GM12878 (cell line): Measurements from ENCODE around the gene TNFSF8. TPM values are rescaled to one million over a fixed set of nuclear protein-coding genes. Genes with fewer than 3 reads are reported as not detected.

Experiments used
- ATAC-seq: fragments of 200-7000 bp; cut with Tn5 transposase; 3 replicates; pipeline ENCODE4 v1.9.1; 2020; ENCODE audit warnings: mild to moderate bottlenecking, moderate library complexity
- BruUV-seq: library from RNA; stranded (reverse); fragments of 400-500 nt; replicated peaks from 2 replicates; lab custom pipeline; 2021; lab: Mats Ljungman, UMichigan
- CTCF ChIA-PET: fragments of 300-600 bp; sonication (Branson Sonifier 250); formaldehyde crosslinking; extraction: SDS; loops from one replicate; lab custom pipeline; 2021; ENCODE audit warnings: inconsistent platforms; lab: Yijun Ruan, JAX
- POLR2A ChIA-PET: fragments of 350-600 bp; formaldehyde crosslinking; extraction: SDS; loops from one replicate; lab custom pipeline; 2021; ENCODE audit warnings: inconsistent platforms; lab: Charles Lee
- RAD21 ChIA-PET: fragments of 300-600 bp; sonication (Branson Sonifier 250); formaldehyde crosslinking; loops from one replicate; lab custom pipeline; 2023; ENCODE audit warnings: antibody characterized with exemption; ENCODE audit not compliant: unreplicated experiment; lab: Charles Lee
- SMC1A ChIA-PET: fragments of 300-600 bp; sonication (Branson Sonifier 250); formaldehyde crosslinking; loops from one replicate; lab custom pipeline; 2023; ENCODE audit not compliant: unreplicated experiment, uncharacterized antibody; lab: Charles Lee
- DNase-seq: peaks from one replicate; pipeline ENCODE4 v3.0.0-alpha.2; 2011; ENCODE audit warnings: low read depth, low spot score
- FAIRE-seq: peaks from 3 replicates; lab custom pipeline; 2011; peaks lifted over from hg19 to GRCh38; lab: Jason Lieb, UNC
- H2AFZ ChIP-seq: 2 replicates; pipeline ENCODE4 v1.6.0; 2011; ENCODE audit warnings: low read depth, low read length, control low read depth; ENCODE audit not compliant: control insufficient read depth
- H3K27ac ChIP-seq: 2 replicates; pipeline ENCODE4 v1.5.1; 2011; ENCODE audit warnings: control low read depth; ENCODE audit not compliant: control insufficient read depth, insufficient read depth
- H3K27me3 ChIP-seq, 2 experiments: replicated peaks in 1 of 2; 2 replicates each; pipeline versions ENCODE4 v1.6.0 to v1.6.1; 2011; ENCODE audit warnings: low read length in 1 of 2; ENCODE audit not compliant: control insufficient read depth in 2 of 2, insufficient read depth in 2 of 2
- H3K36me3 ChIP-seq, 2 experiments: 2 replicates each; pipeline ENCODE4 v1.5.1; 2011; ENCODE audit warnings: low read length in 1 of 2; ENCODE audit not compliant: control insufficient read depth in 2 of 2, insufficient read depth in 2 of 2
- H3K4me1 ChIP-seq: 2 replicates; pipeline ENCODE4 v1.6.1; 2011; ENCODE audit warnings: mild to moderate bottlenecking, low read length, moderate library complexity, mixed read lengths; ENCODE audit not compliant: control insufficient read depth, insufficient read depth
- H3K4me2 ChIP-seq: 2 replicates; pipeline ENCODE4 v1.6.0; 2011; ENCODE audit warnings: control low read depth; ENCODE audit not compliant: control insufficient read depth, insufficient read depth
- H3K4me3 ChIP-seq: fragments of 200-600 bp; sonication (generic); 2 replicates; pipeline ENCODE4 v1.5.1; 2016
- H3K79me2 ChIP-seq: 2 replicates; pipeline ENCODE4 v1.6.0; 2011; ENCODE audit warnings: low read length; ENCODE audit not compliant: control insufficient read depth, insufficient read depth
- H3K9ac ChIP-seq: 2 replicates; pipeline ENCODE4 v1.8.0; 2011; ENCODE audit warnings: low read length, control low read depth, mixed read lengths; ENCODE audit not compliant: control insufficient read depth, insufficient read depth
- H3K9me3 ChIP-seq: replicated peaks from 3 replicates; pipeline ENCODE4 v1.5.1; 2011; ENCODE audit warnings: mild to moderate bottlenecking, low read length; ENCODE audit not compliant: control insufficient read depth, insufficient read depth
- H4K20me1 ChIP-seq: 2 replicates; pipeline ENCODE4 v1.6.0; 2011; ENCODE audit not compliant: control insufficient read depth, insufficient read depth
- BACH1 ChIP-seq: fragments of 450-650 bp; IDR thresholded peaks from 2 replicates; pipeline ENCODE4 v1.6.1; 2017; ENCODE audit warnings: mild to moderate bottlenecking, borderline replicate concordance
- CREM ChIP-seq: IDR thresholded peaks from 2 replicates; pipeline ENCODE4 v1.6.1; 2014; ENCODE audit warnings: antibody characterized with exemption, low read depth
- EP300 ChIP-seq, 2 experiments: fragments of 150-350 bp in 1 of 2; IDR thresholded peaks; 2 replicates each; pipeline ENCODE4 v1.6.1; 2011 to 2012; ENCODE audit warnings: low read depth in 2 of 2, low read length in 2 of 2, borderline replicate concordance in 1 of 2, improper control_type of control experiment in 1 of 2, inconsistent platforms in 1 of 2; ENCODE audit not compliant: control insufficient read depth in 1 of 2
- GABPA ChIP-seq: IDR thresholded peaks from 2 replicates; pipeline ENCODE4 v1.6.1; 2014; ENCODE audit warnings: antibody characterized with exemption, low read depth, mild to moderate bottlenecking, inconsistent platforms
- PKNOX1 ChIP-seq: fragments of 450-650 bp; IDR thresholded peaks from 2 replicates; pipeline ENCODE4 v1.6.1; 2016; ENCODE audit warnings: mild to moderate bottlenecking
- RUNX3 ChIP-seq: IDR thresholded peaks from 2 replicates; pipeline ENCODE4 v1.6.1; 2012; ENCODE audit warnings: low read length, inconsistent platforms
- SIN3A ChIP-seq: IDR thresholded peaks from 2 replicates; pipeline ENCODE4 v1.6.1; 2012; ENCODE audit warnings: low read depth, low read length, improper control_type of control experiment
- SUPT20H ChIP-seq: IDR thresholded peaks from 2 replicates; pipeline ENCODE4 v1.6.1; 2011; ENCODE audit warnings: low read depth, mild to moderate bottlenecking, low read length, moderate library complexity, borderline replicate concordance; ENCODE audit not compliant: control insufficient read depth
- WRNIP1 ChIP-seq: IDR thresholded peaks from 2 replicates; pipeline ENCODE4 v1.6.1; 2011; ENCODE audit warnings: low read depth, low read length, improper control_type of control experiment, borderline replicate concordance
- ZNF217 ChIP-seq: fragments of 450-650 bp; IDR thresholded peaks from 2 replicates; pipeline ENCODE4 v1.6.1; 2017; ENCODE audit warnings: antibody characterized with exemption, mild to moderate bottlenecking
- WGBS: methylation state at CpG from one replicate; pipeline ENCODE4 v1.1.6; 2016; ENCODE audit warnings: low lambda C conversion rate; ENCODE audit not compliant: insufficient replicate concordance, insufficient coverage; ENCODE audit errors: missing lambda C conversion rate; 5-methylcytosine and 5-hydroxymethylcytosine counted together
- in situ Hi-C: fragments of 300-500 bp; cut with MboI; formaldehyde crosslinking; loops from 9 replicates; pipeline ENCODE4 v1.14.3; 2018; ENCODE audit warnings: mixed read lengths
- intact Hi-C: fragments of 100-400 bp; cut with micrococcal nuclease; formaldehyde crosslinking; loops from one replicate; pipeline ENCODE4 v1.14.2; 2022; ENCODE audit not compliant: unreplicated experiment
- polyA plus RNA-seq, 11 experiments: library from polyadenylated mRNA; depleted of rRNA in 4 of 11; unstranded in 6 of 11; stranded (reverse) in 5 of 11; fragments of >200 nt; fragmentation: Nextera tagmentation in 4 of 11; fragmentation: Illumina TruSeq in 1 of 11; extraction: Ambion mirVana in 4 of 11; extraction: Trizol in 1 of 11; gene quantifications; 1 replicate in 1 of 11; 2 replicates in 10 of 11; pipeline versions ENCODE4 v1.2.1 to v1.2.3, GENCODE V29; 2011 to 2016; ENCODE audit warnings: inconsistent platforms in 2 of 11, missing spikeins in 2 of 11, low read depth in 1 of 11
- total RNA-seq, 4 experiments: library from RNA; depleted of rRNA in 3 of 4; stranded (reverse); fragments of >200 nt in 3 of 4; fragmentation: Illumina TruSeq in 1 of 4; extraction: Trizol in 1 of 4; gene quantifications; 2 replicates each; pipeline versions ENCODE4 v1.2.1 to v1.2.3, GENCODE V29; 2013 to 2021

Gene TNFSF8
- total and polyA plus RNA-seq, 10 of the 15 experiments (the other 5 are each of a cell fraction or from before 2014, with no cell fraction given), result 0.10 to 0.29 (median 0.15) TPM; not detected in 7

GRCh38 chr9:114883709-114884108 lies 46.7 kb downstream of the TNFSF8 start:
- ATAC-seq (no peak), FAIRE-seq (no peak), DNase-seq (no peak)
- Histone ChIP-seq H3K27ac (no peak overlapping the region), H3K27me3 (no peaks in the 10 kb centered on the region; a peak in 1 of 4 replicates), H3K9ac (no peak overlapping the region), H3K79me2 (no peaks in the 10 kb centered on the region), H4K20me1 (no peaks in the 10 kb centered on the region), H3K4me3 (no peak overlapping the region), H2AFZ (no peak overlapping the region), H3K36me3 (no peaks in the 10 kb centered on the region), H3K9me3 (no peaks in the 10 kb centered on the region; the same call in 2 of the 3 replicates), H3K4me1 (no peaks in the 10 kb centered on the region), H3K4me2 (no peak overlapping the region)
- in situ Hi-C loops, result no loop called here
- CTCF ChIA-PET, result interaction anchor here (1.6 kb wide), 1 partner anchor 9 kb away, joined by 3 read pairs; no protein-coding TSS in a partner anchor
- intact Hi-C loops, result no loop called here
- WGBS, result 0% methylated on average over 1 of the region's 1 CpG
- BruUV-seq, result no TSS peak
- POLR2A ChIA-PET, result no interaction called here
- RAD21 ChIA-PET, result no interaction called here
- TF ChIP-seq GABPA, result no peak
- peak; percentile 8; the same call in 1 of the 2 replicates for TF ChIP-seq RUNX3
- SMC1A ChIA-PET, result interaction anchor here (0.9 kb wide), 1 partner anchor 45 kb away, joined by 3 read pairs; no protein-coding TSS in a partner anchor

- WGBS, result 0% methylated on average over 1 of the region's 1 CpG
- POLR2A ChIA-PET, result no interaction called here
These were observed 50.1 kb downstream of the TNFSF8 start for GRCh38 chr9:114880291-114880745.

More at GRCh38 chr9:114880291-114880745, 50.1 kb downstream of the TNFSF8 start:
- H3K9ac ChIP-seq, result no peak overlapping the region
- H3K36me3 ChIP-seq, result no peaks in the 10 kb centered on the region
- H4K20me1 ChIP-seq, result no peaks in the 10 kb centered on the region
- no peak overlapping the region for H3K27ac ChIP-seq
- no peaks in the 10 kb centered on the region; the same call in 2 of the 3 replicates for H3K9me3 ChIP-seq
- no peak for DNase-seq
- CTCF ChIA-PET, result interaction anchor here (0.9 kb wide), 1 partner anchor 49 kb away, joined by 3 read pairs; no protein-coding TSS in a partner anchor
- H3K27me3 ChIP-seq, result no peaks in the 10 kb centered on the region; a peak in 1 of 4 replicates
- H2AFZ ChIP-seq, result no peak overlapping the region
- TF ChIP-seq CREM (no peak), ZNF217 (no peak), BACH1 (no peak), SUPT20H (no peak), EP300 (IDR thresholded peaks at IDR 0.05; ENCODE audit: borderline replicate concordance in 1 of 2, control insufficient read depth in 1 of 2, low read depth in 2 of 2, low read length in 2 of 2) (no peak), SIN3A (no peak), PKNOX1 (no peak), WRNIP1 (no peak)
- TF ChIP-seq, all 136 proteins: peak for 0
- BruUV-seq, result no TSS peak
- H3K4me2 ChIP-seq, result no peak overlapping the region
- no peaks in the 10 kb centered on the region for H3K4me1 ChIP-seq
- no peaks in the 10 kb centered on the region for H3K79me2 ChIP-seq
- intact Hi-C loops, result no loop called here
- in situ Hi-C loops, result no loop called here
- H3K4me3 ChIP-seq, result no peak overlapping the region
- no peak for ATAC-seq
- RAD21 ChIA-PET, result no interaction called here
- no peak for FAIRE-seq
- SMC1A ChIA-PET, result no interaction called here
